LoVo (cell line): ENCODE data around the gene RRAD.

ENCODE experiments used
- DNase-seq: peaks from one replicate; pipeline ENCODE4 v3.0.0-alpha.2; 2016; ENCODE audit warnings: low spot score

RRAD gene

GRCh38 chr16:66917741-66918140, 7.6 kb downstream of the RRAD start:
- no peak for DNase-seq

GRCh38 chr16:66916518-66916917, 8.8 kb downstream of the RRAD start:
- no peak for DNase-seq

GRCh38 chr16:66915041-66915440, 10.3 kb downstream of the RRAD start:
- DNase-seq, result no peak

- DNase-seq, result no peak
Observed at GRCh38 chr16:66914541-66914940, 10.8 kb downstream of the RRAD start.

GRCh38 chr16:66913711-66914110, 11.6 kb downstream of the RRAD start:
- no peak for DNase-seq

GRCh38 chr16:66913081-66913480, 12.3 kb downstream of the RRAD start:
- no peak for DNase-seq

- no peak for DNase-seq
Observed at GRCh38 chr16:66911801-66912200, 13.5 kb downstream of the RRAD start.

- DNase-seq, result no peak
Observed at GRCh38 chr16:66911112-66911511, 14.2 kb downstream of the RRAD start.

GRCh38 chr16:66910175-66910940, 15.0 kb downstream of the RRAD start:
- no peak for DNase-seq

- DNase-seq, result no peak
Observed at GRCh38 chr16:66908762-66909559, 16.4 kb downstream of the RRAD start.

- DNase-seq, result no peak
Observed at GRCh38 chr16:66908116-66908515, 17.2 kb downstream of the RRAD start.

- no peak for DNase-seq
Observed at GRCh38 chr16:66906916-66907836, 18.2 kb downstream of the RRAD start.

GRCh38 chr16:66905633-66906539, 19.4 kb downstream of the RRAD start:
- peak; percentile 61 for DNase-seq

- no peak for DNase-seq
Observed at GRCh38 chr16:66904846-66905632, 20.3 kb downstream of the RRAD start.

GRCh38 chr16:66904428-66904845, 20.9 kb downstream of the RRAD start:
- no peak for DNase-seq

GRCh38 chr16:66903544-66904427, 21.5 kb downstream of the RRAD start:
- no peak for DNase-seq

- no peak for DNase-seq
Observed at GRCh38 chr16:66902648-66903543, 22.4 kb downstream of the RRAD start.

GRCh38 chr16:66901626-66902025, 23.7 kb downstream of the RRAD start:
- DNase-seq, result no peak
